Measurements from ENCODE around the gene APBB1IP. TPM values are rescaled to one million over a fixed set of nuclear protein-coding genes. Genes with fewer than 3 reads are reported as not detected.

APBB1IP gene
- total RNA-seq, 1 experiment from 2014 or later: 0.22 TPM

GRCh38 chr10:26544932-26545331 is 106.8 kb downstream of the APBB1IP start:
- no peaks in the 10 kb centered on the region for H3K36me3 Mint-ChIP-seq
- ChIA-PET POLR2A (no interaction called here), CTCF (no interaction called here)
- ATAC-seq (no peak), DNase-seq (ENCODE audit: low spot score) (no peak)
- no peaks in the 10 kb centered on the region for H3K9me3 Mint-ChIP-seq
- H3K4me3 Mint-ChIP-seq: no peak overlapping the region
- H3K27me3 Mint-ChIP-seq (ENCODE audit: low read depth): no peaks in the 10 kb centered on the region
- H3K27ac Mint-ChIP-seq: no peak overlapping the region
- H3K4me1 Mint-ChIP-seq: peaks cover 13% of the 10 kb centered on the region; the same call in 1 of the 2 replicates
- TF ChIP-seq CBFB (CRISPR knock-in tag; IDR thresholded peaks at IDR 0.05; ENCODE audit: low read depth): no peak
- no peak for TF ChIP-seq HMGA2 (CRISPR knock-in tag; IDR thresholded peaks at IDR 0.05)
- no peak for TF ChIP-seq AFF4 (CRISPR knock-in tag; IDR thresholded peaks at IDR 0.05; ENCODE audit: borderline replicate concordance)
- no peak for TF ChIP-seq CDX4 (CRISPR knock-in tag; IDR thresholded peaks at IDR 0.05; ENCODE audit: borderline replicate concordance)
- TF ChIP-seq SMAD3 (CRISPR knock-in tag; IDR thresholded peaks at IDR 0.05; ENCODE audit: borderline replicate concordance): no peak
- TF ChIP-seq E2F1 (CRISPR knock-in tag; IDR thresholded peaks at IDR 0.05): no peak
- TF ChIP-seq ZNF425 (CRISPR knock-in tag; conservative IDR thresholded peaks at IDR 0.05): no peak
- TF ChIP-seq ZNF396 (CRISPR knock-in tag; IDR thresholded peaks at IDR 0.05; ENCODE audit: borderline replicate concordance): no peak
- TF ChIP-seq MYBL2 (CRISPR knock-in tag; IDR thresholded peaks at IDR 0.05): no peak
- TF ChIP-seq USF1 (CRISPR knock-in tag; IDR thresholded peaks at IDR 0.05): no peak
- TF ChIP-seq ZNF416 (CRISPR knock-in tag; IDR thresholded peaks at IDR 0.05): no peak
- TF ChIP-seq ATF6 (CRISPR knock-in tag; IDR thresholded peaks at IDR 0.05): no peak
- no peak for TF ChIP-seq FOXJ3 (CRISPR knock-in tag; IDR thresholded peaks at IDR 0.05; ENCODE audit: borderline replicate concordance)
- TF ChIP-seq ERG (CRISPR knock-in tag; IDR thresholded peaks at IDR 0.05): no peak
- TF ChIP-seq ZNF232 (CRISPR knock-in tag; IDR thresholded peaks at IDR 0.05): no peak
